Cardiac muscle cell (in vitro differentiated cells and primary cell): ENCODE data around the gene DCBLD2. TPM values are rescaled to one million over a fixed set of nuclear protein-coding genes. Genes with fewer than 3 reads are reported as not detected.

Experiments
- DNase-seq, 2 donors: peaks; one replicate each; pipeline versions ENCODE4 v3.0.0 to v3.0.0-alpha.2; 2010 to 2017; ENCODE audit warnings: low read depth in 1 of 2, low spot score in 1 of 2
- H3K27ac ChIP-seq: fragments of 200-600 bp; sonication (generic); 2 replicates; pipeline ENCODE4 v1.5.1; 2016
- H3K27me3 ChIP-seq: fragments of 200-600 bp; sonication (generic); 2 replicates; pipeline ENCODE4 v1.6.0; 2016; ENCODE audit warnings: control low read depth
- H3K36me3 ChIP-seq: fragments of 200-600 bp; sonication (generic); 2 replicates; pipeline ENCODE4 v1.5.1; 2016; ENCODE audit warnings: control low read depth
- H3K4me1 ChIP-seq: fragments of 200-600 bp; sonication (generic); 2 replicates; pipeline ENCODE4 v1.8.1; 2017; ENCODE audit warnings: low read depth, mild to moderate bottlenecking, mixed run types
- H3K4me3 ChIP-seq: fragments of 200-600 bp; sonication (generic); 2 replicates; pipeline ENCODE4 v1.5.1; 2016; ENCODE audit warnings: mild to moderate bottlenecking
- H3K9me3 ChIP-seq: fragments of 200-600 bp; sonication (generic); 2 replicates; pipeline ENCODE4 v1.5.1; 2017; ENCODE audit warnings: low read depth, mild to moderate bottlenecking, control low read depth
- CTCF ChIP-seq: IDR thresholded peaks from 2 replicates; pipeline ENCODE4 v1.5.1; 2012; ENCODE audit warnings: low read depth, mild to moderate bottlenecking, low read length
- polyA plus RNA-seq: library from polyadenylated mRNA; unstranded; fragments of >200 nt; fragmentation: Nextera tagmentation; extraction: Ambion mirVana; gene quantifications from 2 replicates; pipeline ENCODE4 v1.2.1, GENCODE V29; 2016
- total RNA-seq: library from RNA; depleted of rRNA; stranded (reverse); fragments of >200 nt; gene quantifications from 2 replicates; pipeline ENCODE4 v1.2.3, GENCODE V29; 2016

Gene DCBLD2
- total and polyA plus RNA-seq, 2 experiments from 2014 or later, result 47.6 to 53.9 TPM

DNA sequence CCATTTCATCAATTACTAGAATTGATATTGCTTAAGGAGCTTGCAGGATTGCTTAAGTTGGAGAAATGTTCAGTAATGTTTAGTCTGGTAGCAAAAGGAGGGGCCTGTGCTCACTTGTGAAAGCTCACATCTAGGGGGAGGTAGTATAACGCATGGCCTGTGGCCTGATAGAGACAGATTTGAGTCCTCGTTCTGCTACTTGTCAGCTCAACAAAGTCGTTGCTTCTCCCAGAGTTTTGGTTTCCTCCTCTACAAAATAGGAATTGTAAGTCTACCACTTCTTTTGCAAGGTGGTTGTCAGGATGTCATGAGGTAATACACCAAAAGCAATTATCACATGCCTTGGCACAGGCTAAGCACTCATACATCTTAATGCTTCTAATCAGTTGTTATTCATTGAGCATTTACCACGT lies 137.0 kb downstream of the DCBLD2 start:
- H3K27me3 ChIP-seq, result no peaks in the 10 kb centered on the region
- H3K9me3 ChIP-seq, result no peaks in the 10 kb centered on the region
- peaks cover 86% of the 10 kb centered on the region for H3K4me1 ChIP-seq
- TF ChIP-seq CTCF, result no peak
- peak in 1 of 2 donors; percentile 52 for DNase-seq
- peak overlapping the region; percentile 77 for H3K27ac ChIP-seq
- no peaks in the 10 kb centered on the region for H3K36me3 ChIP-seq
- no peak overlapping the region for H3K4me3 ChIP-seq

GRCh38 chr3:98763819-98764418 lies 137.6 kb downstream of the DCBLD2 start:
- no peaks in the 10 kb centered on the region for H3K27me3 ChIP-seq
- no peaks in the 10 kb centered on the region for H3K36me3 ChIP-seq
- peaks cover 85% of the 10 kb centered on the region for H3K4me1 ChIP-seq
- H3K27ac ChIP-seq, result peak overlapping the region; percentile 77
- DNase-seq, result no peak
- TF ChIP-seq CTCF, result no peak
- H3K4me3 ChIP-seq, result no peak overlapping the region
- H3K9me3 ChIP-seq, result no peaks in the 10 kb centered on the region

DNA sequence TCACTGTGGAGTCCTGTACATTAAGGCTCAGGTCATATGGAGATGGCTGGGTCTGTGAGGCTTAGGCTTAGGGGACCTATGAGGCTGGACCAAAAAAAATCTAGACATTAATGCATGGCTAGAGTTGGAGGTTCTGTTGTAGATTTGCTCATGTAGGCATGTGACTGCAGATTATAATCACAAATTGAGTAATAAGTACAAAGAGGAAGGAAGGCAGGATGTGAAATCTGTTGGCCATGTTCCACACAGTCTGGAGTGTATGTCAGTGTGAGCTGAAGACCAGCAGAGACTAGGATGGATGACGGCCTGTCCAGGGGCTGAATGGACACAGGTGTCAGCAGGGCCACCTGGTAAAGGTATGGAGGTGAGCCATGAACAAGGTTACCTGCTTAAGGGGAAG lies 138.4 kb downstream of the DCBLD2 start, which contains the start of gene ST3GAL6:
Gene ST3GAL6 (plus strand): TSS at position 265 of the 400 bp plus-strand sequence. CDS start 5,101 bp downstream, outside the sequence.
- peak within 1 kb of the TSS; percentile 77 for H3K27ac ChIP-seq

GRCh38 chr3:98761643-98762229 lies 139.8 kb downstream of the DCBLD2 start:
- TF ChIP-seq CTCF, result no peak
- H3K9me3 ChIP-seq, result no peaks in the 10 kb centered on the region
- H3K4me3 ChIP-seq, result peak overlapping the region; percentile 2
- DNase-seq, result no peak
- no peaks in the 10 kb centered on the region for H3K27me3 ChIP-seq
- peaks cover 66% of the 10 kb centered on the region for H3K4me1 ChIP-seq
- H3K36me3 ChIP-seq, result no peaks in the 10 kb centered on the region
- H3K27ac ChIP-seq, result peak overlapping the region; percentile 41

More for the DNA sequence above, 138.4 kb downstream of the DCBLD2 start, which contains the start of gene ST3GAL6:
- Histone ChIP-seq H3K27me3 (no peaks in the 10 kb centered on the region), H3K36me3 (no peaks in the 10 kb centered on the region), H3K4me3 (peak within 1 kb of the TSS; percentile 2), H3K9me3 (no peaks in the 10 kb centered on the region), H3K4me1 (peaks cover 79% of the 10 kb centered on the region)
- no peak for TF ChIP-seq CTCF
- peak in 1 of 2 donors; percentile 79 for DNase-seq

DNA sequence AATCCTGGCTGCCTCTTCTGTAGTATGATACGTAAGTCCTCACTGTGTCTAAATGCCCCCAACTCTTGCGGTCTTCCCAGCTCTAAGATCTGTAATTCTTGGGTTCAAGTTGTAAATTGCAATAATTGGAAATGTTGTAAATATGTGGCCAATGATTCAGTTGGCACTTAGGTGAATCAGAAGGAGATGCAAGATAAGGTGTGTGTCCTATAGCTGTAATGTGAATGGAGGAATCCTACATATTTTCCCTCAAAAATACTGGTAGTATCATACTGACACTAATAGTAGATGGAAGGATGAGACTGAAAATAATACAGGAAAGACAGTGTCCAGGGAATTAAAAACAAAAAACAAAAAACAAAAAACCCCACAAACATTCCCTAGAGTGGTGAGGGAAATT lies 141.9 kb downstream of the DCBLD2 start:
- no peaks in the 10 kb centered on the region for H3K36me3 ChIP-seq
- H3K4me1 ChIP-seq, result peaks cover 66% of the 10 kb centered on the region
- DNase-seq, result no peak
- no peaks in the 10 kb centered on the region for H3K9me3 ChIP-seq
- H3K27ac ChIP-seq, result no peak overlapping the region
- no peaks in the 10 kb centered on the region for H3K27me3 ChIP-seq
- no peak for TF ChIP-seq CTCF
- H3K4me3 ChIP-seq, result no peak overlapping the region
